CD4-positive, alpha-beta T cell treated with Interleukin-21 for 1 hour (primary cell): ENCODE results near the gene FANCC.

ENCODE experiments used
- DNase-seq: peaks from one replicate; pipeline ENCODE4 v3.0.0-alpha.2; 2020

The FANCC gene

DNA sequence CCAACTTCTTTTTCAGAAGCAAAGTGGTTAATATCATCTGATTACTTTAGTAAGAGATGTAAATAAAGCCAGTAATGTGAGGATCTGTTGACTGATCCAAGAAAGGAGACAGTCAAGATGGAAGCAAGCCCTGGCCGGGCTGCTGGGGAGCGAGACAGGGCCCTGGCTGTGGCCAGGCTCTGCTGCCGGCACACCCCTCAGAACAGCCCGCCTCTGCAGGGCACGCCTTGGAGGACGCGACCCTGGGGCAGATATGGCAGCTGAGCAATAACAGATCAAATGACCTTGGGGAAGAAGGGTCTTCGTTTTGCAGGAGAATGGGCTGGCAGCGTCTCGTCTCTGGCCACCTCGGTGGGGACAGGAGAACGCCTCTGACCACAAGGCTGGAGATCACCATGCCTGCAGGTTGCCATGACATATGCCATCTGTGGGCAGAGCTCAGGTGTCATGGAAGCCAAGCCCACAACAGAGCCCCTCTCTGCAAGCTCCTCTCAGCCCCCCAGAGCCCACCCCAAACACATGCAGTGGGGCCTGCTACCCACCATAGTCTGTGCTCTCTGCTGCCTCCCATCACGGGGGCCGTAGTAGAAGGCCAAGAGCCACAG is 206.5 kb downstream of the FANCC start:
- no peak for DNase-seq

GRCh38 chr9:95109456-95109855 is 208.1 kb downstream of the FANCC start:
- DNase-seq: no peak

GRCh38 chr9:95108777-95109176 is 208.7 kb downstream of the FANCC start:
- DNase-seq: no peak

GRCh38 chr9:95107976-95108375 is 209.5 kb downstream of the FANCC start:
- DNase-seq: no peak

DNA sequence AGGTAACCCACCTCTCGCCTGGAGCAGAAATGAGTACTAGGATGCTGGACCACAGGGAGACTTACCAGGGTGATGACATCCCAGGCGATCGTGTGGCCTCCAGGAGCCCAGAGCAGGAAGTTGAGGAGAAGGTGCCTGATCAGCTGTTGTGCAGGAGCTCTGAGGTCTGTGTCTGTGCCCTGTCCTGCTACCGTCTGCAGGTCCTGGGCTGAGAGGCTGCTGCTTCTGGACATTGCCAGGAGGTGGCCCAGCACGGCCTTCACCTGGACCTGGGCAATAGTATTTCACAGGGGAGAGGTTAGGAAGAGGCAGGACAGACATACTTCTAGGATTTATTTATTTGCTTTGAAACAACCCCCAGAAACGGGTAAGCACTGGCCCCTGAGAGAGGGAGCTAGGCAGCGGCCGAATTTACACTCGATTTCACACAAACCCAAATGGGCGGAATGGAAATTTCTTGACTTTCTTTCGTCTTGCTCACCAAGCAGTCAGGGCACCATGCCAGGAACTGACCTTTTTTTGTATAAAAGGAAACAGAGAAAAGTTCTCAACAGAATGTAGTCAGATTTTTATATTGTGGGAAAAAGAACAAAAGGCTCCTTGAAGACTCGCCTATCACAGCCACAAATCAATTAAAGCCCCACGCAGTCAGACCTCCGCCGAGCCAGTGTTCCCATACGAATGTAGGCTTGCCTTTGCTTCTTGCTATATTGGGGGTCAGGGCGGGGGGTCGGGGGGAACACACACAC is 210.3 kb downstream of the FANCC start:
- no peak for DNase-seq

- DNase-seq: no peak
These were observed 211.8 kb downstream of the FANCC start for GRCh38 chr9:95105519-95106287.

GRCh38 chr9:95104980-95105379 is 212.5 kb downstream of the FANCC start:
- no peak for DNase-seq

DNA sequence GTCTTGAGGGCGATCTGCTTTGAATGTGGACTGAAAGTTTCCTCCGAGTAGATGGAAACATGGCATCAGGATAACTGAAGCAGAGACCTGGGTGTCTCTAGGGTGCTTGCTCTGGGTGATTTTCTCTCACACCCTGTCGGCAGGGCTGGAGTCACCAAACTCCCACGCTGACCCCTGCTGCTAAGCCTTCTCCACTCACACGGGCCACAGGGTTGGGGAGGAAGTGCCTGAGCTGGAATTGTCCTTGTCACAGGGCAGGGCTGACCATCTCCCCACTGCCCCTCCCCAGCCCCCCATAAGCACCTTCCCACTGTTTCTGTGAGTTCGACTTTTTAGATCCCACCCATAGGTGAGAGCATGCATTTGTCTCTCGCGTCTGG is 212.9 kb downstream of the FANCC start:
- DNase-seq: no peak

DNA sequence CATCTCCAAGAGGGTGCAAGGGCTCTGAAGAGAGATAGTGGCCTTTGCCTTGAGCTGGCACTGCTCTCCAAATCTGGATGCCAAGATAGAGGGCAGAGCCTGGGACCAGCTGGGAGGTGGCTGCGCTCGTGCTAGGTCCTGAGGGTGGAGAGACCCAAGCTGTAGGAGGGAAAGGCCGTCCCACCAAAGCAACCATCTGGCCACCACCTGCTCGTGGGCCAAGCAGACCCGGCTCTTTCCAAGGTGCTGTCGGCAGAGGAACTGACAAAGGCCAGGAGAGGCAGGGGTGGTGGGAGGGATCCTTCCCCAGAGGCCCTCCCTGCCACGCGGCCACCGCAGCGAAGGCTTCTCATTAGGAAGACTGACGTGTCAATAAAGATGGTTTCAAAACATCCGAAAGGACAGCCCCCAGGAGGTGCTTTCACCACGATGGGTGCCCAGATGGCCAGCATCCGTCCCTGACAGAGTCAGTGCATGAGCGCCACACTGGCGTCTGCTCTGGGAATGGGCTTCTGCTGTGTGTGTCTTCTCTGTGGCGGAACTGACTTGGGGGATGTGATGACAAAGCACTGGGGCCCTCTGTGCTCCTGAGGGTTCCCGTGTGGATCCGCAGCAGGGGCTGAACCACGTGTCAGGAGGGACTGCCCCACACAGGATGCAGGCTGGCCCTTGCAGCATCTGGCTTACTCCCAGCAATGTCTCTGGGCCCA is 213.5 kb downstream of the FANCC start:
- DNase-seq: no peak

- DNase-seq: no peak
These were observed 214.2 kb downstream of the FANCC start for GRCh38 chr9:95103281-95103771.

DNA sequence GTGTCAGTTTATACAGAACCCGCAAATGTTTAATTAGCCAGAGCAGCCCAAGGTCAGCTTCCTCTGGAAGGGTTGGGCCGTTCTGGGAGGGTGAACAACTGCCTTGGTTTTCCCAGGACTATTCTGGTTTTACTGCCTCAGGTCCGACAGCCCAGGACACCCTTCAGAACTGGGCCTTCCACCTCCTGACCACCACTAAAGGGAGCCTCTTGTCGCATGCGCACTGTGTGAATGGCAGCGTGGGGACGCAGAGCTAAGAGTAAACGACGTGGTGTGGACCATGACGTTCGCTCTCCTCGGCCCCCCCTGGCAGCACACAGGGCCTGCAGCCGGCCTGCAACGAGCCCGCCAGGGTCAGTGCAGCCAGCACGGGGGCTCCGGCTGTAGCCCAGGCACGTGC is 214.9 kb downstream of the FANCC start:
- DNase-seq: no peak

GRCh38 chr9:95102001-95102433 is 215.5 kb downstream of the FANCC start:
- no peak for DNase-seq

DNA sequence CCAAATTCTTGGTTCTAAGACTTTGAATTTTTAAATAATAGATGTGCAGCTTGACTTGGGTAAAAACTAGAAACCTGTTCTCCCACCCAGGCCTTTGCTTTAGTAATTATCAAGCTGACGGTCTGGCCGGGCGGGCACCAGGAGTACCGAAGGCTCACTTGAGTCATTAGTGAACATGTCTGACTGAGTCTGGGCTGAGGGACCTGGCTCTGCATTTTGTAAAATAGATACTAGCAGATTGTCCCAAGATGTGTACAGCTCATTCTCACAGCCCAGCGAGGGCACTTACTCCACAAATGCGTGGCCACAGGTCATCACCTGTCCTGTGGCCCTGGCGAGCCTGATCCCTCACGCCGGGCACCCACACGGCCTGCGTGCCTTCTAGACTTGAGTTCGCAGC is 216.2 kb downstream of the FANCC start:
- no peak for DNase-seq

GRCh38 chr9:95100071-95100627 is 217.4 kb downstream of the FANCC start:
- DNase-seq: no peak

- DNase-seq: no peak
These were observed 218.0 kb downstream of the FANCC start for GRCh38 chr9:95099321-95100070.

DNA sequence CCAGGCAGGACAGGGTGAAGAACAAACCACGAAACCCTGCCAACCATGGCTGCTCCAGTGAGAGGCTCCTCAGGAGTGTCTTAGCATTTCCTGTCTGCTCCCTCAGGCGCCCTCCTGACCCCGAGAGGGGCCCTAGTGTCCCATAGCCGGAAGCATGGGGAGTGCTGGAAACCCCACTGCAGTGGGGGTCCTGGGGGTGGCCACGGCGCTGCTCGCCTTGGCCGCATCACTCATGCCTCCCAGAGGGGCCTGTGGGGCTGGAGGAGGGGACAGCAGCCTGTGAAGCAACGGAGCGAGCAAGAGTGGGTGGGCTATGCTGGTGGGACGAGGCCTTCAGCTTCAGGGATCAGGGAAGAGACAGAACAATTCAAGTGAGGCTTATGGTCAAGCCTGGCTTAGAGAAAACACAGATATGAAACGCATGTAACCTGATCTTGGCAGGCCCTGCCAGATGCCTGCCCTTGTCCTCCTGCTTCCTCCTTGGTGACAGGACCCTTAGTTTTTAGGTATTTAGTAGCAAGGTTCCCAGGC is 219.1 kb downstream of the FANCC start:
- no peak for DNase-seq

DNA sequence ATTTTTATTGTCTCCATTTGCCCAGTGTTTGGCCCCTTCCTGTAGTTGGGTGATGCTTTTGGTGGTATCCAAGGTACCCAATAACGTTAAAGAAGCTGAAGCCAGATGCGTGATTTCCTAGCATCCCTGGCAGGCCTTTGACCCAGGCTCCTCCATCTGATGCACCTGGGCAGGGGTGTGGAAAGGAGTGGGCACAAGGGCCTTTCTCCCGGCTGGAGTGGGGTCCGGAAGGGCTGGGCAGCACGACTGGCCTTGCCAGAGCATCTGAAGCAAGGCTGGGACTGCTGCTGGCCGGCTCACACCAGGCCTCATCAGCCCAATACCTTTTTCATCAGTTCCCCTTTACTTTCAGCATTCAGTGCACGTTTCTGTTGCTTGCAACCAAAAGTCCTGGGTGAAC is 220.2 kb downstream of the FANCC start:
- DNase-seq: no peak

- no peak for DNase-seq
These were observed 220.7 kb downstream of the FANCC start for GRCh38 chr9:95096807-95097206.

- DNase-seq: no peak
These were observed 221.1 kb downstream of the FANCC start for GRCh38 chr9:95096381-95096780.

- no peak for DNase-seq
These were observed 221.7 kb downstream of the FANCC start for GRCh38 chr9:95095641-95096355.

DNA sequence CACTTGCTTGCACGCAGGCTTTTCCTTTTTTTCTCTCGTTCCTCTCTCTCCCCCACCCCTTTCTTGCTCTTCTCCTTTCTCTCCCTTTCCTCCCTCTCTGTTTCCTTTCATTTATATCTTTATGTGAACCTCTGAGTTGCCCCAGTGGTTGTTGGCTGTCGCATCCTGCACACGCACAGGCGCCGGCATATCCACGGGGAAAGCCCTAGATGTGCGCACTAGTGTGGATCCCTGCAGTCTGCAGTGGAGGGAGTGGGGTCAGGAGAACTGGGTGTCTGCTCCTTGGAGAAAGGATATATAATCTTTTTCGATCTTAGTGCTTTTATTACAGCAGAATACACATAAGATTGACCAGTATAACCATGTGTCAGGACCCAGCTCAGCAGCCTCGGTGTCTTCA is 223.5 kb downstream of the FANCC start:
- no peak for DNase-seq
